GM19467 (cell line): ENCODE data around the gene BCR.

Source experiments
- ATAC-seq: cut with Tn5 transposase; IDR thresholded peaks from one replicate; pipeline ENCODE4 v1.9.1; 2021; ENCODE audit warnings: mild to moderate bottlenecking, moderate library complexity; ENCODE audit not compliant: unreplicated experiment

BCR gene

GRCh38 chr22:23272834-23273233 lies 92.5 kb downstream of the BCR start:
- ATAC-seq: no peak

GRCh38 chr22:23273445-23274145 lies 93.3 kb downstream of the BCR start:
- no peak for ATAC-seq

GRCh38 chr22:23274146-23274526 lies 93.8 kb downstream of the BCR start:
- ATAC-seq: no peak

- no peak for ATAC-seq
These were observed 94.8 kb downstream of the BCR start for GRCh38 chr22:23274891-23275694.

GRCh38 chr22:23275751-23276150 lies 95.4 kb downstream of the BCR start:
- no peak for ATAC-seq

- no peak for ATAC-seq
These were observed 96.6 kb downstream of the BCR start for GRCh38 chr22:23276656-23277582.

- ATAC-seq: no peak
These were observed 97.4 kb downstream of the BCR start for GRCh38 chr22:23277583-23278295.

GRCh38 chr22:23278883-23279675 lies 98.8 kb downstream of the BCR start:
- ATAC-seq: no peak

- ATAC-seq: no peak
These were observed 99.5 kb downstream of the BCR start for GRCh38 chr22:23279781-23280180.

- ATAC-seq: no peak
These were observed 100.2 kb downstream of the BCR start for GRCh38 chr22:23280356-23281052.

GRCh38 chr22:23281053-23281405 lies 100.7 kb downstream of the BCR start:
- no peak for ATAC-seq

GRCh38 chr22:23281406-23282088 lies 101.2 kb downstream of the BCR start:
- ATAC-seq: no peak

- no peak for ATAC-seq
These were observed 101.8 kb downstream of the BCR start for GRCh38 chr22:23282089-23282501.

- no peak for ATAC-seq
These were observed 102.2 kb downstream of the BCR start for GRCh38 chr22:23282516-23282915.

- ATAC-seq: no peak
These were observed 102.7 kb downstream of the BCR start for GRCh38 chr22:23282986-23283385.

- no peak for ATAC-seq
These were observed 103.5 kb downstream of the BCR start for GRCh38 chr22:23283591-23284503.

GRCh38 chr22:23284504-23285033 lies 104.3 kb downstream of the BCR start:
- no peak for ATAC-seq
